CD14-positive monocyte (primary cell): Measurements from ENCODE around the gene HTR1B. TPM values are rescaled to one million over a fixed set of nuclear protein-coding genes. Genes with fewer than 3 reads are reported as not detected.

Experiments used
- DNase-seq, 3 donors: peaks; one replicate each; pipeline ENCODE4 v3.0.0-alpha.2; 2011 to 2022
- H2AFZ ChIP-seq: 2 replicates; pipeline ENCODE4 v1.6.0; 2012; ENCODE audit warnings: mild to moderate bottlenecking, low read depth, low read length, inconsistent platforms; ENCODE audit not compliant: insufficient read depth, poor library complexity, severe bottlenecking
- H3K27ac ChIP-seq, 2 donors: 1 replicate in 1 of 2; 2 replicates in 1 of 2; pipeline ENCODE4 v1.5.1; 2012 to 2013; ENCODE audit warnings: low read length in 2 of 2, control low read depth in 1 of 2, inconsistent platforms in 1 of 2, low read depth in 1 of 2, mild to moderate bottlenecking in 1 of 2
- H3K27me3 ChIP-seq, 2 donors: one replicate each; pipeline versions ENCODE4 v1.6.0 to v1.6.1; 2011 to 2013; ENCODE audit warnings: low read length in 2 of 2; ENCODE audit not compliant: control insufficient read depth in 2 of 2, insufficient read depth in 2 of 2
- H3K36me3 ChIP-seq, 2 donors: replicated peaks in 1 of 2; 1 replicate in 1 of 2; 2 replicates in 1 of 2; pipeline versions ENCODE4 v1.5.1 to v1.6.1; 2012 to 2013; ENCODE audit warnings: low read length in 2 of 2, control low read depth in 1 of 2, inconsistent platforms in 1 of 2, mild to moderate bottlenecking in 1 of 2; ENCODE audit not compliant: insufficient read depth in 2 of 2, control insufficient read depth in 1 of 2
- H3K4me1 ChIP-seq, 2 donors: 1 replicate in 1 of 2; 2 replicates in 1 of 2; pipeline versions ENCODE4 v1.5.1 to v1.6.1; 2012 to 2013; ENCODE audit warnings: low read length in 2 of 2, control low read depth in 1 of 2, inconsistent platforms in 1 of 2, mild to moderate bottlenecking in 1 of 2, moderate library complexity in 1 of 2; ENCODE audit not compliant: insufficient read depth in 2 of 2, control insufficient read depth in 1 of 2
- H3K4me2 ChIP-seq: replicated peaks from 2 replicates; pipeline ENCODE3; 2012; ENCODE audit warnings: low read length, moderate library complexity, mild to moderate bottlenecking; ENCODE audit not compliant: poor library complexity, severe bottlenecking; ENCODE audit errors: extremely low read depth
- H3K4me3 ChIP-seq, 3 experiments: fragments of 200-600 bp in 1 of 3; sonication (generic) in 1 of 3; replicated peaks in 1 of 3; 1 replicate in 2 of 3; 2 replicates in 1 of 3; pipeline ENCODE4 v1.5.1; 2011 to 2013; ENCODE audit warnings: low read length in 3 of 3, mild to moderate bottlenecking in 3 of 3, control low read depth in 2 of 3, low read depth in 2 of 3, inconsistent platforms in 1 of 3, moderate library complexity in 1 of 3
- H3K79me2 ChIP-seq: 2 replicates; pipeline ENCODE4 v1.6.0; 2012; ENCODE audit warnings: mild to moderate bottlenecking, control low read depth, inconsistent platforms, low read length, moderate library complexity; ENCODE audit not compliant: insufficient read depth
- H3K9ac ChIP-seq: 2 replicates; pipeline ENCODE4 v1.6.0; 2017; ENCODE audit warnings: low read length, mild to moderate bottlenecking; ENCODE audit not compliant: insufficient read depth, poor library complexity, severe bottlenecking
- H3K9me3 ChIP-seq, 2 donors: replicated peaks in 1 of 2; 1 replicate in 1 of 2; 2 replicates in 1 of 2; pipeline versions ENCODE4 v1.5.1 to v1.6.1; 2012 to 2013; ENCODE audit warnings: low read length in 2 of 2, control low read depth in 1 of 2; ENCODE audit not compliant: control insufficient read depth in 1 of 2, insufficient read depth in 1 of 2
- H4K20me1 ChIP-seq: 2 replicates; pipeline ENCODE4 v1.6.0; 2012; ENCODE audit warnings: mild to moderate bottlenecking, low read length, control low read depth, moderate library complexity; ENCODE audit not compliant: insufficient read depth
- H3K27ac Mint-ChIP-seq, 7 donors: one replicate each; pipeline ENCODE4 v1.8.0; 2020; ENCODE audit warnings: mild to moderate bottlenecking in 7 of 7, mixed read lengths in 7 of 7, moderate library complexity in 6 of 7, inconsistent platforms in 2 of 7
- H3K27me3 Mint-ChIP-seq, 3 donors: one replicate each; pipeline ENCODE4 v1.8.0; 2021 to 2022; ENCODE audit warnings: low read depth in 3 of 3, mild to moderate bottlenecking in 3 of 3, mixed read lengths in 3 of 3, moderate library complexity in 3 of 3, inconsistent platforms in 1 of 3
- H3K36me3 Mint-ChIP-seq, 2 donors: one replicate each; pipeline ENCODE4 v1.8.0; 2020; ENCODE audit warnings: mixed read lengths in 2 of 2, inconsistent platforms in 1 of 2, mild to moderate bottlenecking in 1 of 2
- H3K4me1 Mint-ChIP-seq: one replicate; pipeline ENCODE4 v1.8.0; 2020; ENCODE audit warnings: mild to moderate bottlenecking, mixed read lengths
- H3K4me3 Mint-ChIP-seq, 2 donors: one replicate each; pipeline ENCODE4 v1.8.0; 2020; ENCODE audit warnings: mild to moderate bottlenecking in 2 of 2, mixed read lengths in 2 of 2, moderate library complexity in 1 of 2
- H3K9me3 Mint-ChIP-seq, 7 donors: one replicate each; pipeline ENCODE4 v1.8.0; 2020 to 2022; ENCODE audit warnings: mixed read lengths in 7 of 7, mild to moderate bottlenecking in 6 of 7, moderate library complexity in 6 of 7, inconsistent platforms in 2 of 7
- WGBS: methylation state at CpG from one replicate; pipeline ENCODE4 v1.1.5; 2013; ENCODE audit warnings: missing lambda C conversion rate; ENCODE audit not compliant: insufficient coverage; 5-methylcytosine and 5-hydroxymethylcytosine counted together
- intact Hi-C, 2 donors: fragments of 100-400 bp; cut with micrococcal nuclease; formaldehyde crosslinking; loops; one replicate each; pipeline versions ENCODE4 v1.15.0 to v1.15.1; 2023
- polyA plus RNA-seq, 3 donors: library from polyadenylated mRNA; depleted of rRNA in 1 of 3; unstranded in 2 of 3; stranded (reverse) in 1 of 3; fragments of 300-500 nt in 2 of 3; fragments of >200 nt in 1 of 3; fragmentation: Illumina TruSeq in 2 of 3; gene quantifications; 1 replicate in 2 of 3; 2 replicates in 1 of 3; pipeline ENCODE4 v1.2.3, GENCODE V29; 2012 to 2021
- TF ChIP-seq, protein P1 (sequence below): fragments of 200-600 bp; IDR thresholded peaks from one replicate; pipeline ENCODE4 v1.8.0; 2022; ENCODE audit warnings: antibody characterized with exemption, mild to moderate bottlenecking

The HTR1B gene
- polyA plus RNA-seq, 3 donors = not detected

DNA sequence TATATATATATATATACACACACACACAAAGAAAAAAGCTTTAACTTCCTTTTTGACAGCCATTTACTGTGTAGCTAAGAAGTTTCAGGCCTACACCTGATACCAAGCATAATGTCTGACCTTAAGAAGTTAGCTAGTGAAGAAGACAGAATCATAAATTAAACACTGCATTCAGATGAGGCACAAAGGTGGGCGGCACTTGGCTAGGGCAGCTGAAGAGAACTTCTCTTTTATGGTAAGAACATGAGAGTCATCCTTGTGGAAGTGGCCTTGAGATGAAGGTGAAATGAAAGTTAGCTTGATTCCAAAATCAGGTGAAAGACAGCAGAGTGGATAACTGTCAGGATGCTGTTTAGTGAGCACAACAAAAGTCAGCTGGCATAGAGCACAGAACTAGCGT lies 46.5 kb downstream of the HTR1B start:
- Histone ChIP-seq H3K79me2 (no peaks in the 10 kb centered on the region), H2AFZ (no peak overlapping the region), H3K9ac (no peak overlapping the region), H3K27ac (no peak overlapping the region), H3K27me3 (no peaks in the 10 kb centered on the region), H3K4me2 (no peak overlapping the region), H3K4me1 (no peaks in the 10 kb centered on the region), H3K9me3 (no peaks in the 10 kb centered on the region), H4K20me1 (no peaks in the 10 kb centered on the region), H3K36me3 (no peaks in the 10 kb centered on the region), H3K4me3 (no peak overlapping the region)
- intact Hi-C loops = no loop called here
- H3K36me3 Mint-ChIP-seq = no peaks in the 10 kb centered on the region
- no peaks in the 10 kb centered on the region for H3K4me1 Mint-ChIP-seq
- peaks cover 0 to 1% (median 0%) of the 10 kb centered on the region in 3 donors for H3K27me3 Mint-ChIP-seq
- H3K27ac Mint-ChIP-seq = no peak overlapping the region
- peaks cover 0 to 5% (median 3%) of the 10 kb centered on the region in 7 donors for H3K9me3 Mint-ChIP-seq
- WGBS = no CpG with 5 or more reads among the region's 2 CpGs
- no peak for DNase-seq
- no peak overlapping the region for H3K4me3 Mint-ChIP-seq
- TF ChIP-seq, protein P1, sequence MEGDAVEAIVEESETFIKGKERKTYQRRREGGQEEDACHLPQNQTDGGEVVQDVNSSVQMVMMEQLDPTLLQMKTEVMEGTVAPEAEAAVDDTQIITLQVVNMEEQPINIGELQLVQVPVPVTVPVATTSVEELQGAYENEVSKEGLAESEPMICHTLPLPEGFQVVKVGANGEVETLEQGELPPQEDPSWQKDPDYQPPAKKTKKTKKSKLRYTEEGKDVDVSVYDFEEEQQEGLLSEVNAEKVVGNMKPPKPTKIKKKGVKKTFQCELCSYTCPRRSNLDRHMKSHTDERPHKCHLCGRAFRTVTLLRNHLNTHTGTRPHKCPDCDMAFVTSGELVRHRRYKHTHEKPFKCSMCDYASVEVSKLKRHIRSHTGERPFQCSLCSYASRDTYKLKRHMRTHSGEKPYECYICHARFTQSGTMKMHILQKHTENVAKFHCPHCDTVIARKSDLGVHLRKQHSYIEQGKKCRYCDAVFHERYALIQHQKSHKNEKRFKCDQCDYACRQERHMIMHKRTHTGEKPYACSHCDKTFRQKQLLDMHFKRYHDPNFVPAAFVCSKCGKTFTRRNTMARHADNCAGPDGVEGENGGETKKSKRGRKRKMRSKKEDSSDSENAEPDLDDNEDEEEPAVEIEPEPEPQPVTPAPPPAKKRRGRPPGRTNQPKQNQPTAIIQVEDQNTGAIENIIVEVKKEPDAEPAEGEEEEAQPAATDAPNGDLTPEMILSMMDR = no peak

DNA sequence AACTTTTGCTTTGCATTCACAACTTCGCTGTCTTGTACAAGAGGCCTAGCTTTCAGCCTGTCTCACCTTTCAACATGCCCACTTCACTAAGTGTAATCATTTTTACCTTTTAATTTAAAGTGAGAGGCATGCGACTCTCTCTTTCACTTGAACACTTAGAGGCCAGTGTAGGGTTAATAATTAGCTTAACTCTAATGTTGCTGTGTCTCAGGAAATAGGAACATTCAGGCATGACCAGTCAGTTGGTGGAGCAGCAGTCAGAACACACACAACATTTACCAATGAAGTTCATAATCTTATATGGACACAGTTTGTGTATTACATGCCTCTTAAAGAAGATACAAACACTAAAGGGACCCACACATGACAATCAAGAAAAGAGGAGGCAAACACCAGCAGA lies 47.6 kb downstream of the HTR1B start:
- Histone ChIP-seq H3K27ac (no peak overlapping the region), H3K4me3 (no peak overlapping the region), H3K36me3 (no peaks in the 10 kb centered on the region), H2AFZ (no peak overlapping the region), H3K9me3 (no peaks in the 10 kb centered on the region), H4K20me1 (no peaks in the 10 kb centered on the region), H3K4me2 (no peak overlapping the region), H3K27me3 (no peaks in the 10 kb centered on the region), H3K9ac (no peak overlapping the region), H3K79me2 (no peaks in the 10 kb centered on the region), H3K4me1 (no peaks in the 10 kb centered on the region)
- intact Hi-C loops = no loop called here
- TF ChIP-seq, protein P1 = no peak
- Mint-ChIP-seq H3K27ac (no peak overlapping the region), H3K27me3 (no peaks in the 10 kb centered on the region), H3K36me3 (no peaks in the 10 kb centered on the region), H3K4me3 (no peak overlapping the region), H3K4me1 (no peaks in the 10 kb centered on the region), H3K9me3 (peaks cover 0 to 5% (median 3%) of the 10 kb centered on the region in 7 donors)
- no peak for DNase-seq
- no CpG with 5 or more reads among the region's 2 CpGs for WGBS

Other genes starting within 250 kb of the HTR1B start
- not detected for gene MEI4, start 189.5 kb upstream of the HTR1B start, polyA plus RNA-seq